H1 (cell line): ENCODE measurements around the gene NKIRAS2. TPM values are rescaled to one million over a fixed set of nuclear protein-coding genes. Genes with fewer than 3 reads are reported as not detected.

Experiments used
- CTCF ChIA-PET: fragments of 300-600 bp; sonication (Branson Sonifier 250); formaldehyde crosslinking; loops from one replicate; lab custom pipeline; 2021; ENCODE audit not compliant: partially characterized antibody; lab: Charles Lee
- POLR2A ChIA-PET: fragments of 300-600 bp; sonication (Branson Sonifier 250); formaldehyde crosslinking; loops from one replicate; lab custom pipeline; 2021; ENCODE audit warnings: inconsistent platforms; ENCODE audit not compliant: partially characterized antibody; lab: Charles Lee
- DNase-seq, 2 experiments: peaks; one replicate each; pipeline versions ENCODE4 v3.0.0 to v3.0.0-alpha.2; 2010 to 2022; ENCODE audit warnings: low spot score in 2 of 2, low read depth in 1 of 2, mixed read lengths in 1 of 2
- FAIRE-seq: peaks from 2 replicates; lab custom pipeline; 2011; peaks lifted over from hg19 to GRCh38; lab: Jason Lieb, UNC
- H2AFZ ChIP-seq: 2 replicates; pipeline ENCODE4 v1.8.1; 2012; ENCODE audit warnings: low read length, inconsistent platforms
- H2AK5ac ChIP-seq: 2 replicates; pipeline ENCODE4 v1.6.1; 2013; ENCODE audit warnings: low read depth, low read length
- H2BK120ac ChIP-seq: replicated peaks from 2 replicates; pipeline ENCODE3; 2013; ENCODE audit warnings: low read depth, low read length, inconsistent platforms
- H2BK12ac ChIP-seq: 2 replicates; pipeline ENCODE4 v1.6.1; 2013; ENCODE audit warnings: low read depth, low read length
- H2BK15ac ChIP-seq: 2 replicates; pipeline ENCODE4 v1.6.1; 2013; ENCODE audit warnings: low read length
- H2BK20ac ChIP-seq: 2 replicates; pipeline ENCODE4 v1.6.1; 2013; ENCODE audit warnings: low read length
- H2BK5ac ChIP-seq: 2 replicates; pipeline ENCODE4 v1.6.1; 2013; ENCODE audit warnings: low read depth, low read length
- H3K14ac ChIP-seq: 2 replicates; pipeline ENCODE4 v1.6.1; 2013; ENCODE audit warnings: inconsistent platforms; ENCODE audit not compliant: insufficient read length
- H3K18ac ChIP-seq: 2 replicates; pipeline ENCODE4 v1.6.1; 2013; ENCODE audit warnings: low read length; ENCODE audit errors: extremely low read depth
- H3K23ac ChIP-seq: 2 replicates; pipeline ENCODE4 v1.6.1; 2013; ENCODE audit warnings: inconsistent platforms; ENCODE audit not compliant: insufficient read length
- H3K23me2 ChIP-seq: 2 replicates; pipeline ENCODE4 v1.6.1; 2013; ENCODE audit warnings: low read depth, low read length
- H3K27ac ChIP-seq: 2 replicates; pipeline ENCODE4 v1.6.1; 2011; ENCODE audit warnings: low read depth, low read length, inconsistent platforms
- H3K27me3 ChIP-seq, 4 experiments: replicated peaks in 1 of 4; 1 replicate in 1 of 4; 2 replicates in 3 of 4; pipeline versions ENCODE4 v1.6.1 to v1.8.1; 2011 to 2013; ENCODE audit warnings: low read length in 3 of 4, mild to moderate bottlenecking in 3 of 4, inconsistent platforms in 2 of 4, mixed read lengths in 2 of 4, moderate library complexity in 1 of 4; ENCODE audit not compliant: control insufficient read depth in 3 of 4, insufficient read depth in 3 of 4; ENCODE audit errors: extremely low read depth in 1 of 4
- H3K36me3 ChIP-seq, 4 experiments: 2 replicates each; pipeline versions ENCODE4 v1.6.1 to v1.8.1; 2011 to 2013; ENCODE audit warnings: mild to moderate bottlenecking in 4 of 4, low read length in 3 of 4, moderate library complexity in 2 of 4, control low read depth in 1 of 4, inconsistent platforms in 1 of 4; ENCODE audit not compliant: insufficient read depth in 4 of 4, control insufficient read depth in 2 of 4
- H3K4ac ChIP-seq: replicated peaks from 2 replicates; pipeline ENCODE3; 2013; ENCODE audit warnings: low read length, low read depth, mixed read lengths, inconsistent platforms; ENCODE audit not compliant: insufficient read length
- H3K4me1 ChIP-seq, 4 experiments: replicated peaks in 1 of 4; 1 replicate in 1 of 4; 2 replicates in 3 of 4; pipeline versions ENCODE4 v1.6.1 to v1.8.1; 2011 to 2013; ENCODE audit warnings: low read length in 3 of 4, inconsistent platforms in 2 of 4, mixed read lengths in 1 of 4; ENCODE audit not compliant: insufficient read depth in 4 of 4, control insufficient read depth in 3 of 4
- H3K4me2 ChIP-seq, 2 experiments: 2 replicates each; pipeline versions ENCODE4 v1.6.1 to v1.8.1; 2011 to 2013; ENCODE audit warnings: low read depth in 2 of 2, low read length in 2 of 2, control low read depth in 1 of 2, inconsistent platforms in 1 of 2, mild to moderate bottlenecking in 1 of 2; ENCODE audit not compliant: insufficient read depth in 1 of 2
- H3K4me3 ChIP-seq, 4 experiments: fragments of 200-600, 300-600 bp in 1 of 4; sonication (generic), shearing (Covaris generic), sonication (Bioruptor Twin) in 1 of 4; 2 replicates each; pipeline versions ENCODE4 v1.5.1 to v1.8.1; 2011 to 2016; ENCODE audit warnings: low read length in 4 of 4, low read depth in 3 of 4, control low read depth in 2 of 4, inconsistent platforms in 2 of 4, mild to moderate bottlenecking in 2 of 4, mixed read lengths in 1 of 4, moderate library complexity in 1 of 4; ENCODE audit not compliant: insufficient read depth in 2 of 4; ENCODE audit errors: extremely low read depth in 1 of 4
- H3K56ac ChIP-seq: replicated peaks from 2 replicates; pipeline ENCODE3; 2013; ENCODE audit warnings: low read depth, mild to moderate bottlenecking, mixed read lengths, low read length, inconsistent platforms; ENCODE audit not compliant: insufficient read length
- H3K79me1 ChIP-seq: 2 replicates; pipeline ENCODE4 v1.6.1; 2013; ENCODE audit warnings: low read depth, low read length, control low read depth
- H3K79me2 ChIP-seq, 2 experiments: 2 replicates each; pipeline versions ENCODE4 v1.6.1 to v1.8.1; 2012 to 2013; ENCODE audit warnings: low read length in 2 of 2, mild to moderate bottlenecking in 2 of 2, inconsistent platforms in 1 of 2; ENCODE audit not compliant: insufficient read depth in 2 of 2, control insufficient read depth in 1 of 2
- H3K9ac ChIP-seq, 4 experiments: replicated peaks in 1 of 4; 1 replicate in 1 of 4; 2 replicates in 3 of 4; pipeline versions ENCODE4 v1.6.1 to v1.8.1; 2011 to 2013; ENCODE audit warnings: low read depth in 3 of 4, low read length in 3 of 4, control low read depth in 2 of 4, mild to moderate bottlenecking in 2 of 4, moderate library complexity in 2 of 4, inconsistent platforms in 1 of 4; ENCODE audit errors: extremely low read depth in 1 of 4
- H3K9me3 ChIP-seq, 2 experiments: 2 replicates each; pipeline versions ENCODE4 v1.6.1 to v1.8.1; 2012 to 2013; ENCODE audit warnings: mild to moderate bottlenecking in 2 of 2, moderate library complexity in 2 of 2, control low read depth in 1 of 2, inconsistent platforms in 1 of 2, low read depth in 1 of 2, low read length in 1 of 2, mixed read lengths in 1 of 2; ENCODE audit not compliant: insufficient read depth in 2 of 2
- H4K20me1 ChIP-seq, 2 experiments: replicated peaks in 1 of 2; 2 replicates each; pipeline versions ENCODE3 to v1.8.1; 2011 to 2013; ENCODE audit warnings: inconsistent platforms in 2 of 2, low read length in 2 of 2, mild to moderate bottlenecking in 1 of 2; ENCODE audit not compliant: insufficient read depth in 2 of 2, control insufficient read depth in 1 of 2
- H4K5ac ChIP-seq: 2 replicates; pipeline ENCODE4 v1.6.1; 2013; ENCODE audit warnings: low read length, low read depth, mixed read lengths, inconsistent platforms; ENCODE audit not compliant: insufficient read length
- H4K8ac ChIP-seq: 2 replicates; pipeline ENCODE4 v1.8.0; 2013; ENCODE audit warnings: mild to moderate bottlenecking, moderate library complexity, low read length, inconsistent platforms; ENCODE audit not compliant: insufficient read depth; ENCODE audit errors: extremely low read depth
- H4K91ac ChIP-seq: replicated peaks from 2 replicates; pipeline ENCODE3; 2013; ENCODE audit warnings: low read length, mixed read lengths, inconsistent platforms; ENCODE audit not compliant: insufficient read length
- CBX5 ChIP-seq: fragments of 300-800, 300-1000 bp; sonication (generic); IDR thresholded peaks from 2 replicates; pipeline ENCODE4 v1.7.1; 2016; ENCODE audit warnings: antibody characterized with exemption, low read length, low read depth
- KDM1A ChIP-seq: fragments of 200-600, 300-600 bp; sonication (generic); IDR thresholded peaks from 2 replicates; pipeline ENCODE4 v1.7.1; 2016; ENCODE audit warnings: mild to moderate bottlenecking, low read length, borderline replicate concordance
- SP4 ChIP-seq: IDR thresholded peaks from 2 replicates; pipeline ENCODE4 v1.6.1; 2012; ENCODE audit warnings: low read length, inconsistent platforms
- TAF7 ChIP-seq: optimal IDR thresholded peaks from 2 replicates; pipeline ENCODE3; 2011; ENCODE audit warnings: low read depth, mild to moderate bottlenecking, inconsistent platforms, low read length, moderate library complexity, borderline replicate concordance
- TEAD4 ChIP-seq: IDR thresholded peaks from 2 replicates; pipeline ENCODE4 v1.6.1; 2012; ENCODE audit warnings: low read depth, low read length, inconsistent platforms, mixed read lengths
- ZNF274 ChIP-seq: IDR thresholded peaks from 2 replicates; pipeline ENCODE4 v1.7.0; 2012; ENCODE audit warnings: low read length, borderline replicate concordance; ENCODE audit errors: extremely low read depth
- WGBS, 2 experiments: shearing (Covaris generic) in 1 of 2; methylation state at CpG; one replicate each; pipeline versions ENCODE4 v1.1.6 to v1.1.7; 2013 to 2015; ENCODE audit warnings: low lambda C conversion rate in 2 of 2, mixed read lengths in 2 of 2, inconsistent platforms in 1 of 2, low coverage in 1 of 2, missing lambda C conversion rate in 1 of 2; ENCODE audit not compliant: insufficient replicate concordance in 2 of 2, insufficient coverage in 1 of 2, insufficient read length in 1 of 2; ENCODE audit errors: extremely low coverage in 1 of 2, missing lambda C conversion rate in 1 of 2; 5-methylcytosine and 5-hydroxymethylcytosine counted together
- polyA plus RNA-seq, 7 experiments: library from polyadenylated mRNA; depleted of rRNA in 3 of 7; stranded (reverse) in 5 of 7; unstranded in 2 of 7; fragments of >200 nt in 5 of 7; fragments of 200-250 nt in 2 of 7; gene quantifications; 1 replicate in 5 of 7; 2 replicates in 1 of 7; 4 replicates in 1 of 7; pipeline versions ENCODE4 v1.2.1 to v1.2.3, GENCODE V29; 2011 to 2013; ENCODE audit warnings: missing spikeins in 2 of 7, mixed read lengths in 2 of 7
- total RNA-seq: library from RNA; stranded (reverse); fragmentation: NEBNext Ultra II Directional; extraction: Animal tissue kit (Norgen Biotek cat#: 25700); gene quantifications from 2 replicates; pipeline ENCODE4 v1.2.1, GENCODE V29; 2021

The NKIRAS2 gene
- total and polyA plus RNA-seq, 2 of the 8 experiments (the other 6 are each of a cell fraction or from before 2014, with no cell fraction given) = 34.5 to 51.1 TPM

DNA sequence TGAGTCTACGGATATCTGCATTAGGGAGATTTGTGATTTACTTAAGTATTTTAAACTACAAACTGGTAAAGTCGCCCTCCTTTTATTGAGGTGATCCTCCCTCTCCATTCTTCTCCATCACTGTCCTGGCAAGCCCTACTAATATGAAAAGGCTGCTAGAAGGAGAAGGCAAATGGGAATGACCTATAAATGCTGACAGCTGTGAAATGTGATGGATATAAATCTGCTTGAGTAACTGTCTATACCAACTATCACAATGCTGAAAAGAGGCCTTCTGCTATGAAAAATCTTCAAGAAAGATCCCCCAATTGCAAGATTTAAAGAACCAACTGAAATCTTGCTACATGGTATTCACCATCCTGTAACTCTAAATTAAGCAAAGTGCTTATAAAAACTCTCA lies 18.2 kb upstream of the NKIRAS2 start:
- Histone ChIP-seq H2AK5ac (no peak overlapping the region), H3K56ac (no peak overlapping the region), H2BK120ac (no peak overlapping the region), H3K23me2 (no peaks in the 10 kb centered on the region), H2AFZ (no peak overlapping the region), H3K9me3 (no peaks in the 10 kb centered on the region), H3K4me1 (no peaks in the 10 kb centered on the region), H3K27me3 (no peaks in the 10 kb centered on the region), H3K23ac (no peak overlapping the region), H4K91ac (no peak overlapping the region), H2BK12ac (no peak overlapping the region), H3K4me3 (no peak overlapping the region), H3K4me2 (no peak overlapping the region), H2BK15ac (no peak overlapping the region), H3K27ac (no peak overlapping the region), H3K79me2 (peaks cover 25 to 60% of the 10 kb centered on the region in 2 experiments), H2BK5ac (no peak overlapping the region), H3K36me3 (peaks cover 12 to 58% (median 42%) of the 10 kb centered on the region in 4 experiments), H4K8ac (no peak overlapping the region), H3K79me1 (no peaks in the 10 kb centered on the region; the same call in 1 of the 2 replicates), H3K4ac (no peak overlapping the region), H4K20me1 (peaks cover 5 to 8% of the 10 kb centered on the region in 2 experiments), H3K9ac (no peak overlapping the region), H3K14ac (no peak overlapping the region), H4K5ac (no peak overlapping the region), H2BK20ac (no peak overlapping the region), H3K18ac (no peak overlapping the region)
- CTCF ChIA-PET = interaction anchor here (1.3 kb wide), 1 partner anchor 36 kb away, joined by 3 read pairs; no protein-coding TSS in a partner anchor
- POLR2A ChIA-PET = interaction anchor here (1.1 to 1.4 kb wide), 2 partner anchors 18 to 32 kb away, joined by 3 read pairs; partner anchors contain the start of gene NKIRAS2
- 90% methylated on average over 2 of the region's 2 CpGs; no CpG with 5 or more reads in 1 of the 2 experiments for WGBS, 2 experiments
- DNase-seq = no peak
- FAIRE-seq = no peak
- TF ChIP-seq SP4 = no peak
- no peak for TF ChIP-seq KDM1A
- no peak for TF ChIP-seq TEAD4
- no peak for TF ChIP-seq CBX5
- no peak for TF ChIP-seq ZNF274
- no peak for TF ChIP-seq TAF7
